ENCODE data around the gene SAMD1.
"Not testable (repeated sequence)": the region's sequence is repeated elsewhere in the genome, so short reads cannot be mapped to it uniquely, and the experiment has no call there.

Gene SAMD1

GRCh38 chr19:14058182-14059092 is 32.1 kb downstream of the SAMD1 start:
- DNase-seq: no peak

- DNase-seq: no peak
Observed at GRCh38 chr19:14056741-14057356, 33.7 kb downstream of the SAMD1 start.

GRCh38 chr19:14056069-14056666 is 34.4 kb downstream of the SAMD1 start:
- no peak for DNase-seq

- DNase-seq: no peak
Observed at GRCh38 chr19:14055396-14055795, 35.2 kb downstream of the SAMD1 start.

GRCh38 chr19:14054721-14055120 is 35.8 kb downstream of the SAMD1 start:
- no peak for DNase-seq

- no peak for DNase-seq
Observed at GRCh38 chr19:14054099-14054498, 36.5 kb downstream of the SAMD1 start.

GRCh38 chr19:14053500-14053899 is 37.1 kb downstream of the SAMD1 start:
- DNase-seq: no peak

GRCh38 chr19:14053032-14053431 is 37.5 kb downstream of the SAMD1 start:
- DNase-seq: no peak

GRCh38 chr19:14052470-14052869 is 38.1 kb downstream of the SAMD1 start:
- no peak for DNase-seq

- DNase-seq: no peak
Observed at GRCh38 chr19:14051980-14052379, 38.6 kb downstream of the SAMD1 start.

GRCh38 chr19:14050961-14051360 is 39.6 kb downstream of the SAMD1 start:
- DNase-seq: not testable (repeated sequence)

GRCh38 chr19:14050512-14050911 is 40.0 kb downstream of the SAMD1 start:
- no peak for DNase-seq

- DNase-seq: no peak
Observed at GRCh38 chr19:14048443-14049153, 42.0 kb downstream of the SAMD1 start.

- DNase-seq: not testable (repeated sequence)
Observed at GRCh38 chr19:14047866-14048265, 42.7 kb downstream of the SAMD1 start.

GRCh38 chr19:14042659-14043608 is 47.6 kb downstream of the SAMD1 start:
- not testable (repeated sequence) for DNase-seq

GRCh38 chr19:14039181-14039580 is 51.4 kb downstream of the SAMD1 start:
- DNase-seq: no peak
